ENCODE measurements around the gene ASIP. TPM values are rescaled to one million over a fixed set of nuclear protein-coding genes. Genes with fewer than 3 reads are reported as not detected.

Gene ASIP
- total and polyA plus RNA-seq, 2 of the 13 experiments (the other 11 are each of a cell fraction or from before 2014, with no cell fraction given): not detected

DNA sequence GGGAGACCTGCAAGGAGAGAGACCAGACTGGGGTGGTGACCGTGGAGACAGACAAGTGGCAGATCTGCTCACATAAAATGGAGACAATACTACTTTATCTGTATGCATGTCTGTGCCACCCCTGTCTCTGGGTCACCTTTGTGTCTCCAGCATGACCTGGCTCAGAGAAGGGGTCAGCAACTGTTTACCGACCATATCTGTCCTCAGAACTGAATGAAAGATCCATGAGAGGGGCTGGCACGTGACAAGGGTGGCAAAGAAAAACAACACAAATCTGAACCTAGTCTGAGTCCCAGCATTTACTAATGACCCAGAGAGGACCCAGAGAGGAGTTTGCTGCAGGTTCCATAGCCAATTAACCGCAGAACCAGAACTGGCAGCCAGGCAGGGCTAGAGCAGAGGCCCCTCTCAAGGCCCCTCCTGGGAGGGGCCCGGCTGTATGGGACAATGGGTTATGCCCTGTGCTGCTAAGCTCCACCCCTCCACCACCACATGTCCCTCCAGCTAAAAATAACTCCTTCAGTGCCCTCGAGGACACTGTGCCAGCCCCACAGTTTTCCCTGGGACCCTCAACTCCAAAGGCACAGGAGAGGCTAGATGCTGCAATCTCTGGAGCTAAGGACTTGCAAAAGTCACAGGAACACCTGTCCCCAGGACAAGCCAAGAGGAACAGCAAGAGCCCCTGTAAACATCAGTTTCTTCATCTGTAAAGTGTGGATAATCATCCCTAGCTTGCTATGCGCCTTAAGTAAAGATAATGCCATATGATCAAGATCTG is 59.8 kb downstream of the ASIP start (continued):
- TF ChIP-seq, protein P1, sequence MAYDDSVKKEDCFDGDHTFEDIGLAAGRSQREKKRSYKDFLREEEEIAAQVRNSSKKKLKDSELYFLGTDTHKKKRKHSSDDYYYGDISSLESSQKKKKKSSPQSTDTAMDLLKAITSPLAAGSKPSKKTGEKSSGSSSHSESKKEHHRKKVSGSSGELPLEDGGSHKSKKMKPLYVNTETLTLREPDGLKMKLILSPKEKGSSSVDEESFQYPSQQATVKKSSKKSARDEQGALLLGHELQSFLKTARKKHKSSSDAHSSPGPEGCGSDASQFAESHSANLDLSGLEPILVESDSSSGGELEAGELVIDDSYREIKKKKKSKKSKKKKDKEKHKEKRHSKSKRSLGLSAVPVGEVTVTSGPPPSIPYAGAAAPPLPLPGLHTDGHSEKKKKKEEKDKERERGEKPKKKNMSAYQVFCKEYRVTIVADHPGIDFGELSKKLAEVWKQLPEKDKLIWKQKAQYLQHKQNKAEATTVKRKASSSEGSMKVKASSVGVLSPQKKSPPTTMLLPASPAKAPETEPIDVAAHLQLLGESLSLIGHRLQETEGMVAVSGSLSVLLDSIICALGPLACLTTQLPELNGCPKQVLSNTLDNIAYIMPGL (CRISPR knock-in tag; IDR thresholded peaks at IDR 0.05; ENCODE audit: borderline replicate concordance in 1 of 2, low read depth in 1 of 2): peak in 1 of 2 experiments; percentile 46; a peak in 1 of 4 replicates
- TF ChIP-seq ZNF326 (CRISPR knock-in tag; IDR thresholded peaks at IDR 0.05; ENCODE audit: borderline replicate concordance) (no peak), ZNF20 (CRISPR knock-in tag; IDR thresholded peaks at IDR 0.05) (no peak), HNRNPLL (IDR thresholded peaks at IDR 0.05; ENCODE audit: low read depth, low read length, poor library complexity, severe bottlenecking) (no peak), ZNF615 (CRISPR knock-in tag; IDR thresholded peaks at IDR 0.05; ENCODE audit: borderline replicate concordance) (no peak), NCOA1 (CRISPR knock-in tag; IDR thresholded peaks at IDR 0.05) (no peak), SSRP1 (CRISPR knock-in tag; IDR thresholded peaks at IDR 0.05) (no peak), ARNT (IDR thresholded peaks at IDR 0.05) (no peak), MXI1 (IDR thresholded peaks at IDR 0.05; ENCODE audit: borderline replicate concordance, low read depth, low read length) (peak; percentile 20; the same call in 1 of the 3 replicates), NR2C2 (CRISPR knock-in tag; IDR thresholded peaks at IDR 0.05; ENCODE audit: borderline replicate concordance) (peak; percentile 60; the same call in 1 of the 2 replicates), RORA (CRISPR knock-in tag; IDR thresholded peaks at IDR 0.05) (no peak), TCF7L2 (IDR thresholded peaks at IDR 0.05; ENCODE audit: low read depth, low read length) (no peak), REL (CRISPR knock-in tag; conservative IDR thresholded peaks at IDR 0.05) (no peak), MIER2 (CRISPR knock-in tag; IDR thresholded peaks at IDR 0.05) (0 out of 2 replicates have a peak, but pooled peaks have one; percentile 14), CREM (IDR thresholded peaks at IDR 0.05) (peak; percentile 62; the same call in 1 of the 2 replicates), CREM (CRISPR knock-in tag; IDR thresholded peaks at IDR 0.05) (no peak)
- TF ChIP-seq, protein P2, sequence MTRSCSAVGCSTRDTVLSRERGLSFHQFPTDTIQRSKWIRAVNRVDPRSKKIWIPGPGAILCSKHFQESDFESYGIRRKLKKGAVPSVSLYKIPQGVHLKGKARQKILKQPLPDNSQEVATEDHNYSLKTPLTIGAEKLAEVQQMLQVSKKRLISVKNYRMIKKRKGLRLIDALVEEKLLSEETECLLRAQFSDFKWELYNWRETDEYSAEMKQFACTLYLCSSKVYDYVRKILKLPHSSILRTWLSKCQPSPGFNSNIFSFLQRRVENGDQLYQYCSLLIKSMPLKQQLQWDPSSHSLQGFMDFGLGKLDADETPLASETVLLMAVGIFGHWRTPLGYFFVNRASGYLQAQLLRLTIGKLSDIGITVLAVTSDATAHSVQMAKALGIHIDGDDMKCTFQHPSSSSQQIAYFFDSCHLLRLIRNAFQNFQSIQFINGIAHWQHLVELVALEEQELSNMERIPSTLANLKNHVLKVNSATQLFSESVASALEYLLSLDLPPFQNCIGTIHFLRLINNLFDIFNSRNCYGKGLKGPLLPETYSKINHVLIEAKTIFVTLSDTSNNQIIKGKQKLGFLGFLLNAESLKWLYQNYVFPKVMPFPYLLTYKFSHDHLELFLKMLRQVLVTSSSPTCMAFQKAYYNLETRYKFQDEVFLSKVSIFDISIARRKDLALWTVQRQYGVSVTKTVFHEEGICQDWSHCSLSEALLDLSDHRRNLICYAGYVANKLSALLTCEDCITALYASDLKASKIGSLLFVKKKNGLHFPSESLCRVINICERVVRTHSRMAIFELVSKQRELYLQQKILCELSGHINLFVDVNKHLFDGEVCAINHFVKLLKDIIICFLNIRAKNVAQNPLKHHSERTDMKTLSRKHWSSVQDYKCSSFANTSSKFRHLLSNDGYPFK (CRISPR knock-in tag; IDR thresholded peaks at IDR 0.05; ENCODE audit: borderline replicate concordance): no peak
- TF ChIP-seq, protein P3, sequence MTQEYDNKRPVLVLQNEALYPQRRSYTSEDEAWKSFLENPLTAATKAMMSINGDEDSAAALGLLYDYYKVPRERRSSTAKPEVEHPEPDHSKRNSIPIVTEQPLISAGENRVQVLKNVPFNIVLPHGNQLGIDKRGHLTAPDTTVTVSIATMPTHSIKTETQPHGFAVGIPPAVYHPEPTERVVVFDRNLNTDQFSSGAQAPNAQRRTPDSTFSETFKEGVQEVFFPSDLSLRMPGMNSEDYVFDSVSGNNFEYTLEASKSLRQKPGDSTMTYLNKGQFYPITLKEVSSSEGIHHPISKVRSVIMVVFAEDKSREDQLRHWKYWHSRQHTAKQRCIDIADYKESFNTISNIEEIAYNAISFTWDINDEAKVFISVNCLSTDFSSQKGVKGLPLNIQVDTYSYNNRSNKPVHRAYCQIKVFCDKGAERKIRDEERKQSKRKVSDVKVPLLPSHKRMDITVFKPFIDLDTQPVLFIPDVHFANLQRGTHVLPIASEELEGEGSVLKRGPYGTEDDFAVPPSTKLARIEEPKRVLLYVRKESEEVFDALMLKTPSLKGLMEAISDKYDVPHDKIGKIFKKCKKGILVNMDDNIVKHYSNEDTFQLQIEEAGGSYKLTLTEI (CRISPR knock-in tag; conservative IDR thresholded peaks at IDR 0.05): no peak
- TF ChIP-seq, protein P4, sequence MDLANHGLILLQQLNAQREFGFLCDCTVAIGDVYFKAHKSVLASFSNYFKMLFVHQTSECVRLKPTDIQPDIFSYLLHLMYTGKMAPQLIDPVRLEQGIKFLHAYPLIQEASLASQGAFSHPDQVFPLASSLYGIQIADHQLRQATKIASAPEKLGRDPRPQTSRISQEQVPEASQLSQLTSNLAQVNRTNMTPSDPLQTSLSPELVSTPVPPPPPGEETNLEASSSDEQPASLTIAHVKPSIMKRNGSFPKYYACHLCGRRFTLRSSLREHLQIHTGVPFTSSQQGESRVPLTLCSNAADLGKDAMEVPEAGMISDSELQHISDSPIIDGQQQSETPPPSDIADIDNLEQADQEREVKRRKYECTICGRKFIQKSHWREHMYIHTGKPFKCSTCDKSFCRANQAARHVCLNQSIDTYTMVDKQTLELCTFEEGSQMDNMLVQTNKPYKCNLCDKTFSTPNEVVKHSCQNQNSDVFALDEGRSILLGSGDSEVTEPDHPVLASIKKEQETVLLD (CRISPR knock-in tag; IDR thresholded peaks at IDR 0.05; ENCODE audit: low read depth): no peak; the same call in 1 of the 2 replicates
- TF ChIP-seq, protein P5, sequence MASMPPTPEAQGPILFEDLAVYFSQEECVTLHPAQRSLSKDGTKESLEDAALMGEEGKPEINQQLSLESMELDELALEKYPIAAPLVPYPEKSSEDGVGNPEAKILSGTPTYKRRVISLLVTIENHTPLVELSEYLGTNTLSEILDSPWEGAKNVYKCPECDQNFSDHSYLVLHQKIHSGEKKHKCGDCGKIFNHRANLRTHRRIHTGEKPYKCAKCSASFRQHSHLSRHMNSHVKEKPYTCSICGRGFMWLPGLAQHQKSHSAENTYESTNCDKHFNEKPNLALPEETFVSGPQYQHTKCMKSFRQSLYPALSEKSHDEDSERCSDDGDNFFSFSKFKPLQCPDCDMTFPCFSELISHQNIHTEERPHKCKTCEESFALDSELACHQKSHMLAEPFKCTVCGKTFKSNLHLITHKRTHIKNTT (CRISPR knock-in tag; IDR thresholded peaks at IDR 0.05): no peak

Data from HepG2 (cell line).